Activated CD8-positive, alpha-beta memory T cell treated with anti-CD3 and anti-CD28 coated beads for 48 hours (primary cell): ENCODE measurements around the gene DDT.
"Not testable (repeated sequence)": the region's sequence is repeated elsewhere in the genome, so short reads cannot be mapped to it uniquely, and the experiment has no call there.

Source experiments
- DNase-seq, 3 experiments: peaks; one replicate each; pipeline ENCODE4 v3.0.0-alpha.2; 2020; ENCODE audit warnings: low read depth in 2 of 3, low spot score in 2 of 3

Gene DDT

DNA sequence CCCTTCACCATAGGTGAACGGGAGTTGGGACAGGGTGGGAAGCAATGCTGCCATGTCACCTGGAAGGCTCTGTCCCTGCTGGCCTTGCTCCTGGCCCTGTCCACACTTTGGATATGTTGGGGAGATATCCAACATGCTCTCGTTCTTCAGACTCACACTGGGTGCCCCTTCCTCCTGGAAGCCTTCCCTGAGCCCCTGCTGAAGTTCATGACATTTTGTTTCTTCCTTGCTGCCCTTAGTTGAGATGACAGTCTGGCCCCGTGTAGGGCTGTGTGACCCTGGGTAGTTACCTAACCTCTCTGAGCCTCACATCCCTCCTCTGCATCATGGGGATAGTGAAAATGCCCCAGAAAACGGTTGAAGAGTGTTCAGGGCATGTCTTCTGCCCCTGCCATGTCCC lies 20.8 kb downstream of the DDT start:
- not testable (repeated sequence) for DNase-seq

DNA sequence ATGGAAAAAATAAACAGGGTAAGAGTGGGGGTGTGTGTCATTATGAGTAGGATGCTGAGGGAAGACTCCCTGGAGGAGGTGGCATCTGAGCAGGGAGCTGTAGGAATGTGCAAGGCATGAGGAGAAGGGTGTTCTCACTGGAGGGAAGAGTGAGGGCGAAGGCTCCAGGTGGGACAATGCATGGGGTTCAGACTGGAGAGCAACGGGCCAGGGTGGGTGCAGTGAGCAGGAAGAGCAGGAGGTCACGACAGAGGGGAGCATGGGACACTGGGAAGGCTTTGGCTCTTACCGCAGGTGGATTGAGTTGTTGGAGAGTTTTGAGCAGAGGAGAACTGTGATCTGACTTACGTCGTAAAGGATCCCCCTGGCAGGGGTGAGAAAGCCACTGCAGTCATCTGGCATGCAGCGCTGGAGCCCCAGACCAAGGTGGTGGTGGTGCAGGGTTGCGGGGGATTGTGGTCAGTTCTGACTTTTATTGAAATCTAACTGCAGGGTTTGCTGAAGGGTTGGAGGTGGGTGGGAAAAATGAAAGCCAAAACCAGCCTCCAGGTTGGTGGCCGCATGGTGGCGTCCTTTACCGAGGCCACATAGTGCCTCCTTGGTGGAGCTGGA lies 21.3 kb downstream of the DDT start:
- not testable (repeated sequence) for DNase-seq

DNA sequence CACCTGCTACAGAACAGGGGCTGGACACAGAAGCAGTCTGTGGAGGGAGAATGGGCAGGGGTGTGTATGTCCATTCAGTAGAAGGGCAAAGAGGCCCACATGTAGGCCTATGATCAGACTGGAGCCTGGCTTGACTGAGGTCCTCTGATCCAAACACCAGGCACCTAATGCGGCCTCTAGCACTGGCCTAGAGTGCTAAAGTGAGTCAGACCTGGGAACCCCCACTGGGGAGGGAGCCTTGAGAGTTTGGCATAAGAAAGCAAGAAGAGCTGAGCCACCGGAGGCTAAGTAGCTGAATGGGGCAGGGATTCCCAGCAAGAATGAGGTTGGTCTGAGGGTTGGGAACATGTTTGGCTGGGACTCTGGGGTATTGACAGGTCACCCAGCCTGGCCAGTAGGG lies 22.9 kb downstream of the DDT start:
- DNase-seq: not testable (repeated sequence)

DNA sequence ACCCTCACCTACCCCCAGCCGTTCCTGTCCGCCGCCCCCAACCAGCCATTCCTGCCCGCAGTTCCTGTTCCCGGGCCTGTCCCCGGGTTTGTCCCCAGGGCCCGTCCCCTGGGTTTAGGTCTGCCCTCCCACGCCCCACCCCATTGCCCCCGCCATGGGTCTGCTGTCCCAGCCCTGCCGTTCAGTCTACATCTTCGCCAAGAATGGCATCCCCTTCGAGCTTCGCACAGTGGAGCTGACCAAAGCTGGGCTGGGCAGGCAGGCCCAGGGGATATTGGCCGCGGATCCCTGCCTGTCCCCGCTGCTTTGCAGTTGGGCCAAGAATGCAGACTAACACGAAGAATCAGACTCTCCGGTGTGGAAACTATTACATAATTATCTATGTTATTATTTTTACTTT lies 24.5 kb downstream of the DDT start:
- DNase-seq: not testable (repeated sequence)

DNA sequence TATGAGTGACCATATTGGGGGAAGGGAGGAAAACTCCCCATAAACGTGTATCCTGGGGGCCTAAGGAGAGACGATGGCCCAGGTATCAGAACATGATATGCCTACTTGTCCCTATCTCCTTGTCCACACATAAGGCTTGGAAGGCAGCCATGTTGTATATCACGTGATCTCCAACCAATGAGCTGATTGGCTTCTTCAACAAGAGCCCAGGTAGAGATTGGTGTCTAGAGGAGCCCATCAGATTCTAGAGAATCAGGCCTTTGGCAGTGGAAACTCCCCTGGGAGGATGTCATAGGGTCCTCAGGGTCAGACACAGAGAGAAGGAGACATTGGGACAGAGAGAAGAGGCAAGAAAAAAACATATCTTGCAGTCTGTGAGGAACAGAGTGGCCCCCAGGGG lies 26.9 kb downstream of the DDT start:
- DNase-seq: not testable (repeated sequence)

DNA sequence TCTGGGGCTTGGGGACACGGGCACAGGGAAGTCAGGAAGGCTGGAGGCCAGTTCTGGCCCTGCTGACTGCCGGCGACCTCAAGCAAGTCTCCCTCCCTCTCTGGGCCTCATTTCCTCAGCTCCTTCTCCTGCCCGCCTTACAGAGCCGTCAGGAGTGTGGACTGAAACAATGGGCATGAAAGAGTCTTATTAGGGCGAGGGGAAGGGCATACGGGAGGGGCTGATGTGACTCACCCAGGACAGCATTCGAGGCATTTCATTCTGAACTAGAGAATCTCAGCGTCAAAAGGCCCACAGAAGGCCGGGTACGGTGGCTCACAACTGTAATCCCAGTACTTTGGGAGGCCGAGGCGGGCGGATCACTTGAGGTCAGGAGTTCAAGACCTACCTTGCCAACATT lies 34.1 kb downstream of the DDT start:
- not testable (repeated sequence) for DNase-seq

DNA sequence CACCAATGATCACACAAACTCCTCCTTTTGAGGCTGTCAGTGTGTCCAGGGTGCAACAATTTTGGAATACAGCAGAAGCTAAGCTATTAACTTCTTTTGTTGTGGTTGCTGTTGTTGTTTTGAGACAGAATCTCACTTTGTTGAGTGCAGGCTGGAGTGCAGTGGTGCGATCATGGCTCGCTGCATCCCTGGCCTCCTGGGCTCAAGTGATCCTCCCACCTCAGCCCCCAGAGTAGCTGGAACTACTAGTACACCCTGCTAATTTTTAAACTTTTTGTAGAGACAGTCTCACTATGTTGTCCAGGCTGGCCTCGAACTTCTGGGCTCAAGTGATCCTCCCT lies 35.3 kb downstream of the DDT start:
- DNase-seq: no peak

DNA sequence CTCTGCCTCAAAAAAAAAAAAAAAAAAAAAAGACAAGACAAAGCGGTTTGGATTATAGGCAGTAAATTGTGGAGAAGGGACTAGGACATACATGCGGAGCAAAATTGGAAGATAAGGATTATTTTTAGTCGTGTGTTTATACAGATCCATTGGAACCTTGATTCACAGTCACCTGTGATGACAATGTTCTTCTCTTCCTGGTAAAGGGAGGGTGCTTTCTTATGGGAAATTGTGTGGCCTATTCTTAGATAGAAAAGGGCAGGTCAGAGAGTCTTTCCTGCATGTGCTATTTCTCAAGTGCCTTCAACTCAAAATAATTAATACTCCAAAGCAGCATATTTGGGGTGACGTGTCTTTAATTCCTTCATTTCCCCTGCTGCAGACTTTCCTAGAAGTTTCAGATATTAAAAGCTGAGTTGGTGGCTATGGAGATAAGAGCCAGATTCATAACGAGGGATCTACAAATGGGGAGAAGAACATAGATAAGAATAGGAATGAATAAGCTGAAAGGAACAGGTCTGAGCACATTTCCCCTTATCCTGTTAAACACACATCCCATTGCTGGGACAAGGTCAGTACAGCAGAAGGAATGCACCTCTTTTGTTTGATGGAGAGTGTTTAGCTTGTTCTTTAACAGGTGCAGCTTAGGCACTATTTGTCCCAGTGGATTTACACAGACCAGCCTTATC lies 35.8 kb downstream of the DDT start:
- DNase-seq: no peak

DNA sequence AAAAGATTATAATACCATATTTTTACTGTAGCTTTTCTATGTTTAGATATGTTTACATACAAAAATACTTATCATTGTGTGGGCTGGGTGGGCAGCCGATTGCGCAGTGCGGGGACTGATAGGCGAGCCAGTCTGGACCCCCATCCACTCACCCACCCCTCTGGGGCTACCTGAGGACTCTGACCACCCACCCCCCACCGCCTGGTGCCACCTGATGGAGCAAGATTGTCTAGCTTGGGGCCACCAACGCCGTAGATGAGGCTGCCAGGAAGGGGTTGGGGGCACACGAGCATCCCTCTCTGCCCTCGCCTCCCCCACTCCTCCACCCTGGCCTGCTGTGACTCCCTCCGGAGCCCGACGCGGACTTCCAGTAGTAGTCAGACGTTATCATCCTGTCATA lies 47.7 kb downstream of the DDT start:
- no peak for DNase-seq

DNA sequence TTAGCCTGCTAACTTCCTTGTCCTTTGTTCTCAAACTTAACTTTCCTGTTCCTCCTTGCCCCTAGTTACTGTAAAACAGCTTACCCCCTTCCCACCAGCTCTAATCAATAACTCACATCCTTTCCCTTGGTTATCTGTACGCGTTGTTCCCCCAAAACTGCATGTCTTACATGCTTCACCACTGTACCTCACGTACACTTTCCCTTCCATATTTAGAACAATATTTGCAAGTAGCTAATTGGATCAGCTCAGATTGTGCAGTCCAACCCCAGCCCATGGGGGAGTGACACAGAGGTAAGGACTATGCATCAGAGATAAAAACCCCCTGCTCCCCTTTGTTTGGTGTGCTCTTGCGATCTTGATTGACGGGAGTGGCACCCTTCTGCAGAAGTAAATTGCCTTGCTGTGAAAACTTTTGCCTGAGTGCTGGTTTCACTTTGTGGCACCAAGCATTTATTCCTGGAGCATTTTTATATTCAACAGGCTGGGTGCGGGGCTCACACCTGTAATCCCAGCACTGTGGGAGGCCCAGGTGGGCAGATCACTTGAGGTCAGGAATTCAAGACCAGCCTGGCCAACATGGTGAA lies 49.1 kb downstream of the DDT start:
- DNase-seq: no peak

DNA sequence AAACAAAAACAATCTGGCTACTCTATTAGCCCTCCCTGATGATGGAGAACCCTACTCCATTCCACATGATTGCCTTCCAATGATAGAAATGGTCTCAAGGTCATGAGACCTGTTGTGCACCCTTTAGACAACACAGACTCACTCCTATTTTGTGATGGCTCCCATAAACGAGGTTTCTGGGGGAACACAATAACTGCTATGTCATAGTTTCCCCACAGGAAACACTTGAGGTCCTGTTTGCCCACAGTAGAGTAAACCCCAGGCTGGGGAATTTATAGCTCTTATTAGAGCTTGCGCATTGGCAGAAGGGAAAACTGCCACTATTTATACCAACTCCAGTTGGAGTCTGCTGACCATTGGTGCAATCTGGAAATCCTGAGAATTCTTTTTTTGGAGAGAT lies 51.3 kb downstream of the DDT start:
- no peak for DNase-seq

DNA sequence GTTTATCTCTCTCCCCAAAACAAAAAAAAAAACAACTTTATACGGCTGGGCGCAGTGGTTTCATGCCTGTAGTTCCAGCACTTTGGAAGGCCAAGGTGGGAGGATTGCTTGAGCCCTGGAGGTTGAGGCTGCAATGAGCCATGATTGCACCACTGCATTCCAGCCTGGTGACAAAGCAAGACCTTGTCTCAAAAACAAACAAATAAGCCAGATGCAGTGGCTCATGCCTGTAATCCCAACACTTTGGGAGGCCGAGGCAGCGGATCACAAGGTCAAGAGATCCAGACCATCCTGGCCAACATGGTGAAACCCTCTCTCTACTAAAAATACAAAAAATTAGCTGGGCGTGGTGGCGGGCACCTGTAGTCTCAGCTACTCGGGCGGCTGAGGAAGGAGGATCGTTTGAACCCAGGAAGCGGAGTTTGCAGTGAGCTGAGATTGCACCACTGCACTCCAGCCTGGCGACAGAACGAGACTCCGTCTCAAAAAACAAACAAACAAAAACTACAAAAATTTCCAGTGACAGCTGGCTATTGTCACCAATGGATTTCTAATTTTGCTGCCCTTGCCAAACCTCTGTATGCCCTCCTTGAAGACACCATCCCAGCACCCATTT lies 52.5 kb downstream of the DDT start:
- DNase-seq: not testable (repeated sequence)
